ENCODE data around the gene PRSS2. TPM values are rescaled to one million over a fixed set of nuclear protein-coding genes. Genes with fewer than 3 reads are reported as not detected.

The PRSS2 gene
- polyA plus RNA-seq, 3 donors = not detected

DNA sequence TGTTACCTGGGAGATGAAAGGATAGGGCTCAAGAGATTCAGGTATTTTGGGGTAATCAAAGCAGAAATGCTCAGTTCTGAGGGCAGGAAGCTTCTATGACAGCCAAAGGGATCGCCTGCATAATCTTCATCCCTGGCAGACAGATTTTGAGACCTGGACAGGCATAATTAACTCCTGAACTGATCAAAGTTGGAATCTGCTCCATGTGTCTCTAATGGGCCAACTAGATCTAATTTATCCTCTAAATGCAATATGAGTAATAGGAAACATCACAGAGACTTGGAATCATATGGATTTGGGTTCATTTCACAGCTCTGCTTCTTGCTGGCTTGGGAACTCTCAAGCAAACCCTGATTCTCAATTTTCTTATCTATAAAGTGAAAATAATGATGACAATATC lies 42.9 kb downstream of the PRSS2 start:
- Histone ChIP-seq H3K9me3 (replicated peaks in 1 of 2; ENCODE audit: control insufficient read depth in 1 of 2, insufficient read depth in 1 of 2, low read length in 2 of 2) (no peaks in the 10 kb centered on the region), H2AFZ (ENCODE audit: insufficient read depth, low read depth, low read length, poor library complexity, severe bottlenecking) (no peak overlapping the region), H3K4me2 (replicated peaks; ENCODE audit: extremely low read depth, low read length, poor library complexity, severe bottlenecking) (no peak overlapping the region), H3K36me3 (replicated peaks in 1 of 2; ENCODE audit: control insufficient read depth in 1 of 2, insufficient read depth in 2 of 2, low read length in 2 of 2) (no peaks in the 10 kb centered on the region), H3K4me3 (replicated peaks in 1 of 3; ENCODE audit: low read depth in 2 of 3, low read length in 3 of 3) (no peak overlapping the region), H3K79me2 (ENCODE audit: insufficient read depth, low read length) (no peaks in the 10 kb centered on the region), H4K20me1 (ENCODE audit: insufficient read depth, low read length) (no peaks in the 10 kb centered on the region), H3K4me1 (ENCODE audit: control insufficient read depth in 1 of 2, insufficient read depth in 2 of 2, low read length in 2 of 2) (no peaks in the 10 kb centered on the region), H3K27ac (ENCODE audit: low read depth in 1 of 2, low read length in 2 of 2) (no peak overlapping the region), H3K9ac (ENCODE audit: insufficient read depth, low read length, poor library complexity, severe bottlenecking) (no peak overlapping the region), H3K27me3 (ENCODE audit: control insufficient read depth in 2 of 2, insufficient read depth in 2 of 2, low read length in 2 of 2) (peaks cover 0 to 6% of the 10 kb centered on the region in 2 donors)
- intact Hi-C loops (cut with micrococcal nuclease) = loop anchor here in 1 of 2 donors (5.0 kb wide), 1 partner anchor 186 kb away; no protein-coding TSS in a partner anchor
- WGBS (ENCODE audit: insufficient coverage) = 86% methylated on average over 1 of the region's 1 CpG
- TF ChIP-seq, protein P1, sequence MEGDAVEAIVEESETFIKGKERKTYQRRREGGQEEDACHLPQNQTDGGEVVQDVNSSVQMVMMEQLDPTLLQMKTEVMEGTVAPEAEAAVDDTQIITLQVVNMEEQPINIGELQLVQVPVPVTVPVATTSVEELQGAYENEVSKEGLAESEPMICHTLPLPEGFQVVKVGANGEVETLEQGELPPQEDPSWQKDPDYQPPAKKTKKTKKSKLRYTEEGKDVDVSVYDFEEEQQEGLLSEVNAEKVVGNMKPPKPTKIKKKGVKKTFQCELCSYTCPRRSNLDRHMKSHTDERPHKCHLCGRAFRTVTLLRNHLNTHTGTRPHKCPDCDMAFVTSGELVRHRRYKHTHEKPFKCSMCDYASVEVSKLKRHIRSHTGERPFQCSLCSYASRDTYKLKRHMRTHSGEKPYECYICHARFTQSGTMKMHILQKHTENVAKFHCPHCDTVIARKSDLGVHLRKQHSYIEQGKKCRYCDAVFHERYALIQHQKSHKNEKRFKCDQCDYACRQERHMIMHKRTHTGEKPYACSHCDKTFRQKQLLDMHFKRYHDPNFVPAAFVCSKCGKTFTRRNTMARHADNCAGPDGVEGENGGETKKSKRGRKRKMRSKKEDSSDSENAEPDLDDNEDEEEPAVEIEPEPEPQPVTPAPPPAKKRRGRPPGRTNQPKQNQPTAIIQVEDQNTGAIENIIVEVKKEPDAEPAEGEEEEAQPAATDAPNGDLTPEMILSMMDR (IDR thresholded peaks at IDR 0.05) = no peak
- no peaks in the 10 kb centered on the region for H3K9me3 Mint-ChIP-seq
- H3K4me1 Mint-ChIP-seq = no peaks in the 10 kb centered on the region
- H3K36me3 Mint-ChIP-seq = no peaks in the 10 kb centered on the region
- H3K4me3 Mint-ChIP-seq = no peak overlapping the region
- H3K27me3 Mint-ChIP-seq (ENCODE audit: low read depth in 3 of 3) = peaks cover 0 to 7% (median 4%) of the 10 kb centered on the region in 3 donors
- no peak overlapping the region for H3K27ac Mint-ChIP-seq
- DNase-seq = no peak

GRCh38 chr7:142814451-142814850 lies 43.7 kb downstream of the PRSS2 start:
- Histone ChIP-seq H3K27ac (ENCODE audit: low read depth in 1 of 2, low read length in 2 of 2) (no peak overlapping the region), H3K9me3 (replicated peaks in 1 of 2; ENCODE audit: control insufficient read depth in 1 of 2, insufficient read depth in 1 of 2, low read length in 2 of 2) (no peaks in the 10 kb centered on the region), H3K4me2 (replicated peaks; ENCODE audit: extremely low read depth, low read length, poor library complexity, severe bottlenecking) (no peak overlapping the region), H3K9ac (ENCODE audit: insufficient read depth, low read length, poor library complexity, severe bottlenecking) (no peak overlapping the region), H3K4me1 (ENCODE audit: control insufficient read depth in 1 of 2, insufficient read depth in 2 of 2, low read length in 2 of 2) (no peaks in the 10 kb centered on the region), H3K27me3 (ENCODE audit: control insufficient read depth in 2 of 2, insufficient read depth in 2 of 2, low read length in 2 of 2) (peaks cover 0 to 4% of the 10 kb centered on the region in 2 donors), H3K36me3 (replicated peaks in 1 of 2; ENCODE audit: control insufficient read depth in 1 of 2, insufficient read depth in 2 of 2, low read length in 2 of 2) (no peaks in the 10 kb centered on the region), H3K4me3 (replicated peaks in 1 of 3; ENCODE audit: low read depth in 2 of 3, low read length in 3 of 3) (no peak overlapping the region), H3K79me2 (ENCODE audit: insufficient read depth, low read length) (no peaks in the 10 kb centered on the region), H2AFZ (ENCODE audit: insufficient read depth, low read depth, low read length, poor library complexity, severe bottlenecking) (no peak overlapping the region), H4K20me1 (ENCODE audit: insufficient read depth, low read length) (no peaks in the 10 kb centered on the region)
- intact Hi-C loops (cut with micrococcal nuclease) = loop anchor here in 1 of 2 donors (5.0 kb wide), 1 partner anchor 187 kb away; no protein-coding TSS in a partner anchor
- no peak overlapping the region for H3K4me3 Mint-ChIP-seq
- TF ChIP-seq, protein P1 (IDR thresholded peaks at IDR 0.05) = no peak
- no peaks in the 10 kb centered on the region for H3K4me1 Mint-ChIP-seq
- no peaks in the 10 kb centered on the region for H3K36me3 Mint-ChIP-seq
- no CpG with 5 or more reads among the region's 2 CpGs for WGBS (ENCODE audit: insufficient coverage)
- no peak overlapping the region for H3K27ac Mint-ChIP-seq
- peaks cover 0 to 4% (median 4%) of the 10 kb centered on the region in 3 donors for H3K27me3 Mint-ChIP-seq (ENCODE audit: low read depth in 3 of 3)
- DNase-seq = no peak
- no peaks in the 10 kb centered on the region for H3K9me3 Mint-ChIP-seq
